HG03558 (cell line): ENCODE measurements around the gene CX3CL1.

ENCODE experiments used
- ATAC-seq: cut with Tn5 transposase; IDR thresholded peaks from one replicate; pipeline ENCODE4 v1.9.1; 2021; ENCODE audit warnings: moderate number of reproducible peaks; ENCODE audit not compliant: unreplicated experiment; ENCODE audit errors: extremely low read depth

CX3CL1 gene

GRCh38 chr16:57401943-57402640 is 29.8 kb downstream of the CX3CL1 start:
- no peak for ATAC-seq

- no peak for ATAC-seq
Observed at GRCh38 chr16:57403965-57404817, 31.9 kb downstream of the CX3CL1 start, which contains the start of gene CCL17. CCL17 (plus strand) TSS chr16:57404767; CDS start chr16:57413933, 9,166 bp downstream.

GRCh38 chr16:57405097-57405496 is 32.8 kb downstream of the CX3CL1 start:
- ATAC-seq: no peak

DNA sequence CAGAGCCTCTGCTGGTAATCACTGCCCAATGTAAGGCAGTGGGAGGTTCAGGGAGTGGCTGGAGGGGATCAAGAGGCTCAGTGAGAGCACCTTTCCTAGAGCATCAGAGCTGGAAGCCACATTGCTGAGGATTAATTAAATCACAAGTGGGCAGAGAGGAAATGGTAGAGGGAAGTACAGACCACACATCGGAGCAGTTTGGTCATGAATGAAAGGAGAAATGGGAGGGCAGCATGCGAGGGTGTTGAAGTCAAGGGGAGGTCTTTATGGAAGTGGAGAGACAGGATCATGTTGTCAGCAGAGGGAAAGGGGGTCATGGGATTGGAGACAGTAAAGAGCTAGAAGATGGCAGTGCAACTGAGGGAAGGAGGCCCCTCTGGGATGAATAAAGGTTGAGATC is 34.6 kb downstream of the CX3CL1 start:
- no peak for ATAC-seq

- ATAC-seq: no peak
Observed at GRCh38 chr16:57407521-57408353, 35.4 kb downstream of the CX3CL1 start.

GRCh38 chr16:57409065-57409464 is 36.8 kb downstream of the CX3CL1 start:
- no peak for ATAC-seq

DNA sequence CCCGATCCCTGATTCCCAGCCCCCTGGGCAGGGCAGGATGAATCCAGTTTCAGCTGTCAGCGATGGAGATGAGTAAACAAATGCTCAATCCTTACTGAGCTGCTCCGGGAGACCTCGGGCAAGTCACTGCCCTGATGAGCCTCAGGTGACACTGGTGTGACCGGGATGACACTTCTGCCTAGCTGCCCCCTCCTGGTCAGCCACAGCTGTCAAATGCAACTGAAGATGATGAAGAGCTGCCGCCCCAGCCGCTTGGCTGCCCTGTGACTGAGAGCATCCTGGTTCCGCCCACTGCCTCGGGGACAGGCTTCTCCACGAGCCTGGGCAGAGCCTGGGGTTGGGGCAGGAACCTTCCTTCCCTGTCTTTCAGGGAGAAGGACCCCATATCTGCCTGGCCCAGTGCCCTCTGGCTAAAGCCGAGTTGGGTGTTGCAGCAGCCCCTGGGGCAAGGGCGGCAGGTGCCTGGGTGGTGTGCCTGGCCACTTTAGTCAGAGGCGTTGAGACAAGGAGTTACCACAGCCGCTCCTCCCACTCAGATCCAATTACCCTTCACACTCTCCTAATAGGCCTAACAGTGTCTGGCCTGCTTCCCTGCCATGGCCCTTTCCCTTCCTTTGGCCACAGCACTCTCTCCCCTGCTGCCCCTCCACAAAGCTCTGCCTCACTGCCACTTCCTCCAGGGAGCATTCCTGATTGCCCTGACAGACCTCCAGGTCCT is 37.7 kb downstream of the CX3CL1 start:
- ATAC-seq: no peak

GRCh38 chr16:57411362-57411976 is 39.2 kb downstream of the CX3CL1 start:
- no peak for ATAC-seq

- ATAC-seq: no peak
Observed at GRCh38 chr16:57412584-57412983, 40.3 kb downstream of the CX3CL1 start.

- ATAC-seq: peak; percentile 46
Observed at GRCh38 chr16:57413301-57413730, 41.0 kb downstream of the CX3CL1 start.

- ATAC-seq: no peak
Observed at GRCh38 chr16:57413733-57414132, 41.4 kb downstream of the CX3CL1 start.

GRCh38 chr16:57416084-57416483 is 43.8 kb downstream of the CX3CL1 start:
- ATAC-seq: no peak

GRCh38 chr16:57419506-57419905 is 47.2 kb downstream of the CX3CL1 start:
- ATAC-seq: no peak

GRCh38 chr16:57422026-57422944 is 50.0 kb downstream of the CX3CL1 start:
- ATAC-seq: no peak

- ATAC-seq: no peak
Observed at GRCh38 chr16:57423152-57423551, 50.9 kb downstream of the CX3CL1 start.

- no peak for ATAC-seq
Observed at GRCh38 chr16:57424583-57424982, 52.3 kb downstream of the CX3CL1 start.

GRCh38 chr16:57426356-57426755 is 54.1 kb downstream of the CX3CL1 start:
- no peak for ATAC-seq

- ATAC-seq: no peak
Observed at GRCh38 chr16:57427307-57427706, 55.0 kb downstream of the CX3CL1 start.
